Osteoblast (primary cell): ENCODE measurements around the gene MAML2. TPM values are rescaled to one million over a fixed set of nuclear protein-coding genes. Genes with fewer than 3 reads are reported as not detected.

Experiments
- DNase-seq: peaks from one replicate; pipeline ENCODE4 v3.0.0; 2011; ENCODE audit warnings: low spot score, mixed read lengths; ENCODE audit not compliant: insufficient read length; ENCODE audit errors: missing footprints
- H2AFZ ChIP-seq: 2 replicates; pipeline ENCODE4 v1.6.0; 2011; ENCODE audit warnings: mild to moderate bottlenecking, low read length
- H3K27ac ChIP-seq: 2 replicates; pipeline ENCODE4 v1.5.1; 2011; ENCODE audit warnings: mild to moderate bottlenecking, low read depth, low read length, moderate library complexity
- H3K27me3 ChIP-seq: 2 replicates; pipeline ENCODE4 v1.6.0; 2012; ENCODE audit warnings: mild to moderate bottlenecking, control low read depth, inconsistent platforms, low read length, moderate library complexity; ENCODE audit not compliant: insufficient read depth
- H3K36me3 ChIP-seq: 2 replicates; pipeline ENCODE4 v1.5.1; 2011; ENCODE audit warnings: mild to moderate bottlenecking, low read length, control low read depth, moderate library complexity; ENCODE audit not compliant: insufficient read depth
- H3K4me1 ChIP-seq: 2 replicates; pipeline ENCODE4 v1.5.1; 2011; ENCODE audit warnings: mild to moderate bottlenecking, low read length, control low read depth, moderate library complexity; ENCODE audit not compliant: insufficient read depth
- H3K4me2 ChIP-seq: 2 replicates; pipeline ENCODE4 v1.6.0; 2011; ENCODE audit warnings: mild to moderate bottlenecking, low read length; ENCODE audit not compliant: insufficient read depth
- H3K4me3 ChIP-seq: fragments of 200-600 bp; sonication (generic); 3 replicates; pipeline ENCODE4 v1.5.1; 2012; ENCODE audit warnings: mild to moderate bottlenecking, low read length, inconsistent platforms; ENCODE audit not compliant: insufficient read depth
- H3K79me2 ChIP-seq: 2 replicates; pipeline ENCODE4 v1.6.0; 2012; ENCODE audit warnings: mild to moderate bottlenecking, low read length, control low read depth, inconsistent platforms; ENCODE audit not compliant: insufficient read depth
- H3K9me3 ChIP-seq: 2 replicates; pipeline ENCODE4 v1.5.1; 2011; ENCODE audit warnings: low read depth, low read length, control low read depth
- H4K20me1 ChIP-seq: 2 replicates; pipeline ENCODE4 v1.6.0; 2012; ENCODE audit warnings: mild to moderate bottlenecking, low read length, control low read depth; ENCODE audit not compliant: insufficient read depth
- total RNA-seq: library from RNA; depleted of rRNA; stranded (reverse); fragments of >200 nt; gene quantifications from 2 replicates; pipeline ENCODE4 v1.2.3, GENCODE V29; 2012
- TF ChIP-seq, protein P1 (sequence below): IDR thresholded peaks from 2 replicates; pipeline ENCODE4 v1.5.1; 2011; ENCODE audit warnings: mild to moderate bottlenecking, low read depth, low read length, moderate library complexity; ENCODE audit errors: extremely low read depth

Gene MAML2
- total RNA-seq, 1 donor, result 17.4 TPM

- H3K36me3 ChIP-seq, result no peaks in the 10 kb centered on the region
- no peak overlapping the region for H2AFZ ChIP-seq
- TF ChIP-seq, protein P1, sequence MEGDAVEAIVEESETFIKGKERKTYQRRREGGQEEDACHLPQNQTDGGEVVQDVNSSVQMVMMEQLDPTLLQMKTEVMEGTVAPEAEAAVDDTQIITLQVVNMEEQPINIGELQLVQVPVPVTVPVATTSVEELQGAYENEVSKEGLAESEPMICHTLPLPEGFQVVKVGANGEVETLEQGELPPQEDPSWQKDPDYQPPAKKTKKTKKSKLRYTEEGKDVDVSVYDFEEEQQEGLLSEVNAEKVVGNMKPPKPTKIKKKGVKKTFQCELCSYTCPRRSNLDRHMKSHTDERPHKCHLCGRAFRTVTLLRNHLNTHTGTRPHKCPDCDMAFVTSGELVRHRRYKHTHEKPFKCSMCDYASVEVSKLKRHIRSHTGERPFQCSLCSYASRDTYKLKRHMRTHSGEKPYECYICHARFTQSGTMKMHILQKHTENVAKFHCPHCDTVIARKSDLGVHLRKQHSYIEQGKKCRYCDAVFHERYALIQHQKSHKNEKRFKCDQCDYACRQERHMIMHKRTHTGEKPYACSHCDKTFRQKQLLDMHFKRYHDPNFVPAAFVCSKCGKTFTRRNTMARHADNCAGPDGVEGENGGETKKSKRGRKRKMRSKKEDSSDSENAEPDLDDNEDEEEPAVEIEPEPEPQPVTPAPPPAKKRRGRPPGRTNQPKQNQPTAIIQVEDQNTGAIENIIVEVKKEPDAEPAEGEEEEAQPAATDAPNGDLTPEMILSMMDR, result no peak
- H3K27me3 ChIP-seq, result no peaks in the 10 kb centered on the region
- peaks cover 77% of the 10 kb centered on the region for H3K79me2 ChIP-seq
- peaks cover 50% of the 10 kb centered on the region for H3K4me1 ChIP-seq
- peak overlapping the region; percentile 62 for H3K27ac ChIP-seq
- no peak for DNase-seq
- H3K9me3 ChIP-seq, result no peaks in the 10 kb centered on the region
- H4K20me1 ChIP-seq, result no peaks in the 10 kb centered on the region
- H3K4me2 ChIP-seq, result peak overlapping the region; percentile 34
- no peak overlapping the region for H3K4me3 ChIP-seq
Observed at GRCh38 chr11:96105944-96106343, 237.1 kb downstream of the MAML2 start.

GRCh38 chr11:96105197-96105895 lies 237.6 kb downstream of the MAML2 start:
- Histone ChIP-seq H2AFZ (no peak overlapping the region), H4K20me1 (no peaks in the 10 kb centered on the region), H3K36me3 (no peaks in the 10 kb centered on the region), H3K4me2 (peak overlapping the region; percentile 34), H3K4me1 (peaks cover 50% of the 10 kb centered on the region), H3K27ac (peak overlapping the region; percentile 62), H3K79me2 (peaks cover 77% of the 10 kb centered on the region), H3K4me3 (peak overlapping the region; percentile 0), H3K27me3 (no peaks in the 10 kb centered on the region), H3K9me3 (no peaks in the 10 kb centered on the region)
- no peak for DNase-seq
- TF ChIP-seq, protein P1, result no peak

GRCh38 chr11:96104496-96104895 lies 238.5 kb downstream of the MAML2 start:
- H3K27ac ChIP-seq, result peak overlapping the region; percentile 62
- TF ChIP-seq, protein P1, result no peak

DNA sequence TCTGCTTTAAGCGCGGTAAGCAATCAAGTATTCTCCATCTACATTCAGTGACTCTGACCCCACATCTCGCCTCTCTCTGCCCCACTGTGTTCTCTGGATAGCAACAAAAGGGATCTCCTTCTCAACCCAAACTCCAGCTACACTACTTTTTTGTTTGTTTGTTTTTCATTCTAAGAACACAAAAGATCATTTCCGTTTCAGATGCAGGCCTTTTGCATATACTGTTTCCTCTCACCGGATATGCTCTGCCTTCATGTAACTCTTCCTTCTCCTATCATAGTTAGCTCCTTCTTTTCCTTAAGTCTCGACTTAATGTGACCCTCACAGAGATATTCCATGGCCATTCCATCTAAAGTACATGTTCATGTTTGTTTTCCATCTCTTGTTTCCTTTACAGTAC lies 239.3 kb downstream of the MAML2 start:
- Histone ChIP-seq H3K4me1 (peaks cover 57% of the 10 kb centered on the region), H3K27me3 (no peaks in the 10 kb centered on the region), H3K27ac (peak overlapping the region; percentile 84), H4K20me1 (no peaks in the 10 kb centered on the region), H2AFZ (no peak overlapping the region), H3K4me2 (no peak overlapping the region), H3K4me3 (no peak overlapping the region), H3K36me3 (no peaks in the 10 kb centered on the region), H3K9me3 (no peaks in the 10 kb centered on the region), H3K79me2 (peaks cover 66% of the 10 kb centered on the region)
- TF ChIP-seq, protein P1, result no peak
- DNase-seq, result no peak

More at GRCh38 chr11:96104496-96104895, 238.5 kb downstream of the MAML2 start:
- peaks cover 53% of the 10 kb centered on the region for H3K4me1 ChIP-seq
- no peaks in the 10 kb centered on the region for H3K27me3 ChIP-seq
- no peak overlapping the region for H3K4me3 ChIP-seq
- H3K36me3 ChIP-seq, result no peaks in the 10 kb centered on the region
- no peak overlapping the region for H2AFZ ChIP-seq
- peaks cover 73% of the 10 kb centered on the region for H3K79me2 ChIP-seq
- no peak for DNase-seq
- peak overlapping the region; percentile 21 for H3K4me2 ChIP-seq
- H3K9me3 ChIP-seq, result no peaks in the 10 kb centered on the region
- no peaks in the 10 kb centered on the region for H4K20me1 ChIP-seq
